RWPE2 (cell line): ENCODE results near the gene JAZF1.
A peak's percentile ranks its signal among the peaks of the same experiment; 100 is the strongest.

Experiments used
- ATAC-seq: fragments of 200-7000 bp; cut with Tn5 transposase; 3 replicates; pipeline ENCODE4 v1.9.1; 2021; ENCODE audit warnings: low read depth
- DNase-seq: peaks from one replicate; pipeline ENCODE4 v3.0.0-alpha.2; 2020; ENCODE audit warnings: low spot score
- H3K27ac ChIP-seq: fragments of 450-650 bp; 2 replicates; pipeline ENCODE4 v1.5.1; 2017; ENCODE audit warnings: mild to moderate bottlenecking; ENCODE audit not compliant: poor library complexity, severe bottlenecking
- H3K27me3 ChIP-seq: fragments of 250-450 bp; sonication (Bioruptor Pico); 2 replicates; pipeline ENCODE4 v1.5.1; 2021; ENCODE audit warnings: mild to moderate bottlenecking, moderate library complexity; ENCODE audit not compliant: insufficient read depth, poor library complexity, severe bottlenecking
- H3K36me3 ChIP-seq: fragments of 250-450 bp; sonication (Bioruptor Pico); 2 replicates; pipeline ENCODE4 v1.5.1; 2020; ENCODE audit warnings: low read depth, mild to moderate bottlenecking, moderate library complexity
- H3K4me1 ChIP-seq: fragments of 250-450 bp; sonication (Bioruptor Pico); 2 replicates; pipeline ENCODE4 v1.5.1; 2021; ENCODE audit warnings: mild to moderate bottlenecking, moderate library complexity; ENCODE audit not compliant: insufficient read depth, poor library complexity, severe bottlenecking
- H3K4me3 ChIP-seq: fragments of 250-450 bp; sonication (Bioruptor Pico); 2 replicates; pipeline ENCODE4 v1.5.1; 2021; ENCODE audit warnings: mild to moderate bottlenecking, moderate library complexity; ENCODE audit not compliant: severe bottlenecking
- H3K9me3 ChIP-seq: fragments of 250-450 bp; sonication (Bioruptor Pico); 2 replicates; pipeline ENCODE4 v1.5.1; 2021; ENCODE audit warnings: mild to moderate bottlenecking, moderate library complexity; ENCODE audit not compliant: severe bottlenecking
- TF ChIP-seq, protein P1 (sequence below): fragments of 450-650 bp; IDR thresholded peaks from one replicate; pipeline ENCODE4 v1.5.1; 2017; ENCODE audit warnings: mild to moderate bottlenecking, moderate library complexity; ENCODE audit not compliant: poor library complexity, severe bottlenecking

The JAZF1 gene

GRCh38 chr7:28038175-28038797, 142.3 kb downstream of the JAZF1 start:
- Histone ChIP-seq H3K36me3 (no peaks in the 10 kb centered on the region), H3K27me3 (no peaks in the 10 kb centered on the region), H3K27ac (peak overlapping the region; percentile 95), H3K4me3 (no peak overlapping the region), H3K9me3 (no peaks in the 10 kb centered on the region), H3K4me1 (peaks cover 80% of the 10 kb centered on the region)
- ATAC-seq (no peak), DNase-seq (no peak)
- TF ChIP-seq, protein P1, sequence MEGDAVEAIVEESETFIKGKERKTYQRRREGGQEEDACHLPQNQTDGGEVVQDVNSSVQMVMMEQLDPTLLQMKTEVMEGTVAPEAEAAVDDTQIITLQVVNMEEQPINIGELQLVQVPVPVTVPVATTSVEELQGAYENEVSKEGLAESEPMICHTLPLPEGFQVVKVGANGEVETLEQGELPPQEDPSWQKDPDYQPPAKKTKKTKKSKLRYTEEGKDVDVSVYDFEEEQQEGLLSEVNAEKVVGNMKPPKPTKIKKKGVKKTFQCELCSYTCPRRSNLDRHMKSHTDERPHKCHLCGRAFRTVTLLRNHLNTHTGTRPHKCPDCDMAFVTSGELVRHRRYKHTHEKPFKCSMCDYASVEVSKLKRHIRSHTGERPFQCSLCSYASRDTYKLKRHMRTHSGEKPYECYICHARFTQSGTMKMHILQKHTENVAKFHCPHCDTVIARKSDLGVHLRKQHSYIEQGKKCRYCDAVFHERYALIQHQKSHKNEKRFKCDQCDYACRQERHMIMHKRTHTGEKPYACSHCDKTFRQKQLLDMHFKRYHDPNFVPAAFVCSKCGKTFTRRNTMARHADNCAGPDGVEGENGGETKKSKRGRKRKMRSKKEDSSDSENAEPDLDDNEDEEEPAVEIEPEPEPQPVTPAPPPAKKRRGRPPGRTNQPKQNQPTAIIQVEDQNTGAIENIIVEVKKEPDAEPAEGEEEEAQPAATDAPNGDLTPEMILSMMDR, result no peak

DNA sequence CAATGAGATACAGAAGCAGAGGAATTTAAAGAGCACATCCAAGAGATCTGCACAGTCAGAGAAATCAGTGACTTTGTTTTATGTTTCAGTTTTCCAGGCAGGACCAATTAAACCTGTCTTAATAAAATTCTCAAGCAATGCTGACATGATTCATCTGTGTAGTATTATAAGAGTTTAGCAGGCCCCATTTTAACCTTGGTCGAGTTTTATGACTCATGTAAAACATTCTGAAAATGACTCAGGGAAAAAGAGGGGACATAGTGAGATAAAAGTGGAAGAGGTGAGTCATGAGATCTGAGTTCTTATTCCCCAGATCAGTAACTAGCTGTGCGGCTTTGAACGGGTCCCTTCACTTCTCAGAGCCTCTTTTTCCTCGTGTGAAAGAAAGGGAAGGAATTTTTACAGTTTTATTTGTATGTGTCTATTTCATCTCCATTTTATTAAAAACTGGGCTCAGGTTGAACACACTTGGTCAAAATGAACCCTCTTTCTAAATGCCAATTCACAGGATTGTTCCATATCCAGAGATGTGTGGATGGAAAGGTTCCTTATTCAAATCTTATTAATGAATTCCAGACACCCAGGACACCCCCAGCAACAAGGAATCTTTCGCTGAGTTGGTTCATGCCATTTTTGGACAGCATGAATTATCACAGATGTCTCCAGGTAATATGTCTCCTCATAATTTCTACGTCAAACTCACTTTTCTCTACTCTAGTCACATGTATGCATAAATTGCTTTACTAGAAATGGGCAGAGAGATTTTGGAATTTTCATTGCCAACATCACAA, 143.2 kb downstream of the JAZF1 start:
- H3K9me3 ChIP-seq, result no peaks in the 10 kb centered on the region
- ATAC-seq (peak; percentile 81), DNase-seq (no peak)
- peak overlapping the region; percentile 95 for H3K27ac ChIP-seq
- peaks cover 75% of the 10 kb centered on the region for H3K4me1 ChIP-seq
- no peaks in the 10 kb centered on the region for H3K27me3 ChIP-seq
- peak overlapping the region; percentile 2 for H3K4me3 ChIP-seq
- TF ChIP-seq, protein P1, result no peak
- H3K36me3 ChIP-seq, result no peaks in the 10 kb centered on the region

DNA sequence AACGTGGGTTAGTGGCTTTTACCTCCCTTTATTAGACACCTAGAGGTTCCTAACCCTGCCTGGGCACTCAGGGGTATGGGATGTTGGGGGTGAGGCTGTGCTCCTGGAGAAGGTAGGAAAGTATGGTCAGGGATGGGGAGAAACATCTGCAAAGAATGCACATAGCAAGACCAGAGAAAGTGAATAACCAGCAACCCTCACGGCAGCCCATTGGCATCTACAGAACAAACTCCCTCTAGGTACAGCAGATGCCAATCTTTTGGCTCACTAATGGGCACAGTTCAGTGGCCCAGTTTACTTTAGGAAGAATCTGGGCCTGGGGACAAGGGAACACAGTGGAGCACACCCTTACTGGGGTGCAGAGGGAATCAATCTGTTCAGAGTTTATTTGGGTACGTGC, 143.9 kb downstream of the JAZF1 start:
- TF ChIP-seq, protein P1, result no peak
- no peaks in the 10 kb centered on the region for H3K36me3 ChIP-seq
- DNase-seq, result no peak
- no peaks in the 10 kb centered on the region for H3K27me3 ChIP-seq
- peak overlapping the region; percentile 95 for H3K27ac ChIP-seq
- no peaks in the 10 kb centered on the region for H3K9me3 ChIP-seq
- H3K4me3 ChIP-seq, result peak overlapping the region; percentile 2
- peak; percentile 11; the same call in 2 of the 3 replicates for ATAC-seq
- H3K4me1 ChIP-seq, result peaks cover 67% of the 10 kb centered on the region

- Histone ChIP-seq H3K27me3 (no peaks in the 10 kb centered on the region), H3K36me3 (no peaks in the 10 kb centered on the region), H3K27ac (no peak overlapping the region), H3K4me1 (peaks cover 40% of the 10 kb centered on the region), H3K9me3 (no peaks in the 10 kb centered on the region), H3K4me3 (no peak overlapping the region)
- DNase-seq (no peak), ATAC-seq (no peak)
- TF ChIP-seq, protein P1, result no peak
These were observed 147.2 kb downstream of the JAZF1 start for GRCh38 chr7:28033386-28033785.
